ENCODE measurements around the gene PTPRA. TPM values are rescaled to one million over a fixed set of nuclear protein-coding genes. Genes with fewer than 3 reads are reported as not detected.
A peak's percentile ranks its signal among the peaks of the same experiment; 100 is the strongest.

The PTPRA gene, protein sequence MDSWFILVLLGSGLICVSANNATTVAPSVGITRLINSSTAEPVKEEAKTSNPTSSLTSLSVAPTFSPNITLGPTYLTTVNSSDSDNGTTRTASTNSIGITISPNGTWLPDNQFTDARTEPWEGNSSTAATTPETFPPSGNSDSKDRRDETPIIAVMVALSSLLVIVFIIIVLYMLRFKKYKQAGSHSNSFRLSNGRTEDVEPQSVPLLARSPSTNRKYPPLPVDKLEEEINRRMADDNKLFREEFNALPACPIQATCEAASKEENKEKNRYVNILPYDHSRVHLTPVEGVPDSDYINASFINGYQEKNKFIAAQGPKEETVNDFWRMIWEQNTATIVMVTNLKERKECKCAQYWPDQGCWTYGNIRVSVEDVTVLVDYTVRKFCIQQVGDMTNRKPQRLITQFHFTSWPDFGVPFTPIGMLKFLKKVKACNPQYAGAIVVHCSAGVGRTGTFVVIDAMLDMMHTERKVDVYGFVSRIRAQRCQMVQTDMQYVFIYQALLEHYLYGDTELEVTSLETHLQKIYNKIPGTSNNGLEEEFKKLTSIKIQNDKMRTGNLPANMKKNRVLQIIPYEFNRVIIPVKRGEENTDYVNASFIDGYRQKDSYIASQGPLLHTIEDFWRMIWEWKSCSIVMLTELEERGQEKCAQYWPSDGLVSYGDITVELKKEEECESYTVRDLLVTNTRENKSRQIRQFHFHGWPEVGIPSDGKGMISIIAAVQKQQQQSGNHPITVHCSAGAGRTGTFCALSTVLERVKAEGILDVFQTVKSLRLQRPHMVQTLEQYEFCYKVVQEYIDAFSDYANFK
- 110 and 162 TPM in 2 replicates for total RNA-seq (2011; cell fraction: chromatin; rRNA removed; ENCODE audit: low replicate concordance)
- 64.7 and 74.2 TPM in 2 replicates for total RNA-seq (2011; cell fraction: nucleolus; rRNA removed)
- 91.5 and 148 TPM in 2 replicates for total RNA-seq (2011; cell fraction: nucleoplasm; rRNA removed)
- 28.0 and 30.9 TPM in 2 replicates for total RNA-seq (2014; rRNA removed)
- 27.1 and 30.2 TPM in 2 replicates for total RNA-seq (2014; rRNA removed; fragmentation: Illumina TruSeq; extraction: Trizol)
- total RNA-seq (2015; rRNA removed; fragmentation: Illumina TruSeq; extraction: Trizol), result 26.4 and 26.5 TPM in 2 replicates
- 36.3 and 38.3 TPM in 2 replicates for total RNA-seq (2021)
- 75.5 and 80.5 TPM in 2 replicates for polyA plus RNA-seq (2011; rRNA removed)
- 35.6 and 71.0 TPM in 2 replicates for polyA plus RNA-seq (2011; cell fraction: cytosol; rRNA removed)
- 49.7 and 103 TPM in 2 replicates for polyA plus RNA-seq (2011; cell fraction: nucleus; rRNA removed)
- polyA plus RNA-seq (2012), result 30.7 and 33.4 TPM in 2 replicates
- polyA plus RNA-seq (2014; fragmentation: Illumina TruSeq; extraction: Trizol), result 59.4 and 78.9 TPM in 2 replicates
- 1 to 10 TPM; 3.4 to 6.2 TPM for polyA plus RNA-seq (2014; fragmentation: Nextera tagmentation; extraction: Ambion mirVana)
- polyA plus RNA-seq (2014; rRNA removed), result 29.4 and 36.2 TPM in 2 replicates
- polyA minus RNA-seq (2011; rRNA and poly(A)+ RNA removed), result 87.3 and 110 TPM in 2 replicates
- polyA minus RNA-seq (2011; cell fraction: cytosol; rRNA and poly(A)+ RNA removed), result 29.1 and 39.5 TPM in 2 replicates
- polyA minus RNA-seq (2011; cell fraction: nucleus; rRNA and poly(A)+ RNA removed), result 15.2 and 37.9 TPM in 2 replicates
- percentile 72 among the genes with signal in this experiment for Bru-seq, nascent RNA
- percentile 76 among the genes with signal in this experiment for BruChase-seq, experiment 1, labeled RNA remaining after a 2-hour chase
- BruChase-seq, experiment 2, labeled RNA remaining after a 6-hour chase, result percentile 76 among the genes with signal in this experiment
- long read RNA-seq, experiment 1, transcript PTPRA-201 (23 exons, 3,725 nt), result major isoform, 142 of 321 reads
- long read RNA-seq, experiment 1, transcript PTPRA-205 (24 exons, 3,337 nt), result minor isoform, 8 of 321 reads
- long read RNA-seq, experiment 1, partial matches to known transcripts, result 72 of 321 reads
- long read RNA-seq, experiment 1, other reads (novel, unspliced or antisense), result 97 of 321 reads
- long read RNA-seq, experiment 2, transcript PTPRA-201 (23 exons, 3,725 nt), result major isoform, 5 of 38 reads
- long read RNA-seq, experiment 2, partial matches to known transcripts, result 8 of 38 reads
- long read RNA-seq, experiment 2, other reads (novel, unspliced or antisense), result 25 of 38 reads
- long read RNA-seq, experiment 3, transcript PTPRA-201 (23 exons, 3,725 nt), result major isoform, 6 of 18 reads
- long read RNA-seq, experiment 3, partial matches to known transcripts, result 9 of 18 reads
- long read RNA-seq, experiment 3, other reads (novel, unspliced or antisense), result 3 of 18 reads

DNA sequence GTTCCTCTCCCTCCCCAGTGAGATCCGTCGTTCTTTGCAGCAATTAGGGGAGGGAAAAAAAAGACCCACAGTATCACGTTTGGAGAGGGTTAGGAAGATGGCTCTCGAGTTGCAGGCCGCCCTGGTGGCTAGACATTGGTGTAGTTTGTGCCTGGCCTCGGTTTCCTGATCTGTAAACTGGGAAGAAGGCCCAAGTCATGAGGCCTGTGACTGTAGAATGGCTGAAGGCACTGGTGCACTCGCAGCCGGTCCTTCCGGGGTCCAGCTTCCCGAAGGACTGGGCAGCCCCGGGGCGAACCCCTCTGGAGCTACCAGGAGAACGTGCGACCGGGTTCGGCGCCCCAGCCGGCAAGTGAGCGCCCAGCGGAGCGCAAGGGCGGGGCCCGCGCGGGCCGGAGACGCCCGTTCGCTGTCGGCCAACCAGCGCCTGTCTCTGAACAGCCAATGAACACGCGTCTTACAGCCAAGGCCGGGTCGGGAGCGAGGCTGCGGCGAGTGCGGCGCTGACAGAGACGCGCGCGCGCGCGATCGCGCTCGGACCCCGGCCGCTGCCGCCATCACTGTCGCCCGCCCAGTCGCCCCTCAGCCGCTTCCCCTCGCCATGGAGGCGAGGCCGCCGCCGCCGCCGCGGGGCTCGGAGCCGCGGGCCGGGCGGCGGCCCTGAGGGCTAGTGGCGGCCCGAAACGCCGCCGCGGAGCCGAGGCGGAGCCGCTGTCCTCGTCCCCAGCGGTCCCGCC lies at the start of gene PTPRA:
TSS of gene PTPRA (plus strand) at position 472 of the 737 bp plus-strand sequence. CDS start 90,797 bp downstream, outside the sequence.
- Histone ChIP-seq H3K4me1 (replicated peaks in 1 of 2; ENCODE audit: control insufficient read depth in 2 of 2, insufficient read depth in 2 of 2, low read length in 2 of 2) (peaks cover 32 to 33% of the 10 kb centered on the region in 2 experiments; a peak in 4 of 5 replicates), H3K4me3 (peak within 1 kb of the TSS; percentile 98), H2AFZ (ENCODE audit: low read depth, low read length) (peak within 1 kb of the TSS; percentile 90), H3K9me1 (ENCODE audit: control insufficient read depth, insufficient read depth, low read length) (no peaks in the 10 kb centered on the region), H3K36me3 (ENCODE audit: control insufficient read depth, insufficient read depth, low read length) (peaks cover 17% of the 10 kb centered on the region; the same call in 2 of the 3 replicates), H4K20me1 (replicated peaks; ENCODE audit: control insufficient read depth, insufficient read depth, low read length) (peaks cover 5% of the 10 kb centered on the region; the same call in 1 of the 2 replicates), H3K27ac (ENCODE audit: extremely low read depth, low read depth, low read length) (peak within 1 kb of the TSS; percentile 95), H3K27me3 (ENCODE audit: control insufficient read depth in 2 of 2, insufficient read depth in 2 of 2, low read length in 2 of 2) (no peaks in the 10 kb centered on the region; a peak in 1 of 5 replicates), H3K9me3 (replicated peaks; ENCODE audit: control insufficient read depth, insufficient read depth, low read depth, low read length) (no peaks in the 10 kb centered on the region), H3K79me2 (ENCODE audit: control insufficient read depth, insufficient read depth, low read length) (peaks cover 49% of the 10 kb centered on the region), H3K9ac (ENCODE audit: insufficient read depth in 1 of 2, low read depth in 2 of 2, low read length in 2 of 2) (peak within 1 kb of the TSS; percentile 84 to 95), H3K4me2 (ENCODE audit: insufficient read depth, low read length) (peak within 1 kb of the TSS; percentile 94)
- ATAC-seq, result peak; percentile 89
- ChIA-PET CTCF (ENCODE audit: low intra/inter-chr PET ratio) (no interaction called here), POLR2A (interaction anchor here (0.6 kb wide), 3 partner anchors 22 to 56 kb away, joined by 3 to 4 read pairs (median 3); no protein-coding TSS in a partner anchor)
- intact Hi-C loops (cut with micrococcal nuclease), result loop anchor here (5.0 kb wide), 1 partner anchor 129 kb away; no protein-coding TSS in a partner anchor
- peak; percentile 92 to 94 (median 92) for DNase-seq (ENCODE audit: extremely low read depth in 1 of 4, low spot score in 3 of 4)
- no TSS peak for BruUV-seq (replicated peaks)
- in situ Hi-C loops (cut with MboI), result no loop called here
- peak; percentile 59 for FAIRE-seq
- 0% methylated on average over 19 of the region's 83 CpGs for WGBS (ENCODE audit: insufficient coverage, low coverage, missing lambda C conversion rate)
- TF ChIP-seq TAF1 (IDR thresholded peaks at IDR 0.05; ENCODE audit: control insufficient read depth, extremely low read depth, insufficient read depth, low read length, severe bottlenecking) (peak; percentile 93), CREM (IDR thresholded peaks at IDR 0.05; ENCODE audit: low read depth) (peak; percentile 43; the same call in 1 of the 2 replicates)
- TF ChIP-seq, protein P1, sequence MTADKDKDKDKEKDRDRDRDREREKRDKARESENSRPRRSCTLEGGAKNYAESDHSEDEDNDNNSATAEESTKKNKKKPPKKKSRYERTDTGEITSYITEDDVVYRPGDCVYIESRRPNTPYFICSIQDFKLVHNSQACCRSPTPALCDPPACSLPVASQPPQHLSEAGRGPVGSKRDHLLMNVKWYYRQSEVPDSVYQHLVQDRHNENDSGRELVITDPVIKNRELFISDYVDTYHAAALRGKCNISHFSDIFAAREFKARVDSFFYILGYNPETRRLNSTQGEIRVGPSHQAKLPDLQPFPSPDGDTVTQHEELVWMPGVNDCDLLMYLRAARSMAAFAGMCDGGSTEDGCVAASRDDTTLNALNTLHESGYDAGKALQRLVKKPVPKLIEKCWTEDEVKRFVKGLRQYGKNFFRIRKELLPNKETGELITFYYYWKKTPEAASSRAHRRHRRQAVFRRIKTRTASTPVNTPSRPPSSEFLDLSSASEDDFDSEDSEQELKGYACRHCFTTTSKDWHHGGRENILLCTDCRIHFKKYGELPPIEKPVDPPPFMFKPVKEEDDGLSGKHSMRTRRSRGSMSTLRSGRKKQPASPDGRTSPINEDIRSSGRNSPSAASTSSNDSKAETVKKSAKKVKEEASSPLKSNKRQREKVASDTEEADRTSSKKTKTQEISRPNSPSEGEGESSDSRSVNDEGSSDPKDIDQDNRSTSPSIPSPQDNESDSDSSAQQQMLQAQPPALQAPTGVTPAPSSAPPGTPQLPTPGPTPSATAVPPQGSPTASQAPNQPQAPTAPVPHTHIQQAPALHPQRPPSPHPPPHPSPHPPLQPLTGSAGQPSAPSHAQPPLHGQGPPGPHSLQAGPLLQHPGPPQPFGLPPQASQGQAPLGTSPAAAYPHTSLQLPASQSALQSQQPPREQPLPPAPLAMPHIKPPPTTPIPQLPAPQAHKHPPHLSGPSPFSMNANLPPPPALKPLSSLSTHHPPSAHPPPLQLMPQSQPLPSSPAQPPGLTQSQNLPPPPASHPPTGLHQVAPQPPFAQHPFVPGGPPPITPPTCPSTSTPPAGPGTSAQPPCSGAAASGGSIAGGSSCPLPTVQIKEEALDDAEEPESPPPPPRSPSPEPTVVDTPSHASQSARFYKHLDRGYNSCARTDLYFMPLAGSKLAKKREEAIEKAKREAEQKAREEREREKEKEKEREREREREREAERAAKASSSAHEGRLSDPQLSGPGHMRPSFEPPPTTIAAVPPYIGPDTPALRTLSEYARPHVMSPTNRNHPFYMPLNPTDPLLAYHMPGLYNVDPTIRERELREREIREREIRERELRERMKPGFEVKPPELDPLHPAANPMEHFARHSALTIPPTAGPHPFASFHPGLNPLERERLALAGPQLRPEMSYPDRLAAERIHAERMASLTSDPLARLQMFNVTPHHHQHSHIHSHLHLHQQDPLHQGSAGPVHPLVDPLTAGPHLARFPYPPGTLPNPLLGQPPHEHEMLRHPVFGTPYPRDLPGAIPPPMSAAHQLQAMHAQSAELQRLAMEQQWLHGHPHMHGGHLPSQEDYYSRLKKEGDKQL (CRISPR knock-in tag; IDR thresholded peaks at IDR 0.05; ENCODE audit: borderline replicate concordance), result 0 out of 2 replicates have a peak, but pooled peaks have one; percentile 41

Data from K562 (cell line).